Astrocyte (in vitro differentiated cells and primary cell): ENCODE results near the gene BMPER. TPM values are rescaled to one million over a fixed set of nuclear protein-coding genes. Genes with fewer than 3 reads are reported as not detected.

Source experiments
- DNase-seq: peaks from one replicate; pipeline ENCODE4 v3.0.0-alpha.2; 2010; ENCODE audit warnings: low read depth
- FAIRE-seq: peaks from 2 replicates; lab custom pipeline; 2011; peaks lifted over from hg19 to GRCh38; lab: Jason Lieb, UNC
- H2AFZ ChIP-seq: 2 replicates; pipeline ENCODE4 v1.6.0; 2012; ENCODE audit warnings: low read depth, low read length, inconsistent platforms
- H3K27ac ChIP-seq: 2 replicates; pipeline ENCODE4 v1.5.1; 2011; ENCODE audit warnings: low read depth, low read length, inconsistent platforms
- H3K27me3 ChIP-seq: 2 replicates; pipeline ENCODE4 v1.6.0; 2011; ENCODE audit warnings: low read length, inconsistent platforms; ENCODE audit not compliant: insufficient read depth
- H3K36me3 ChIP-seq: 2 replicates; pipeline ENCODE4 v1.5.1; 2011; ENCODE audit warnings: low read length, inconsistent platforms; ENCODE audit not compliant: insufficient read depth
- H3K4me1 ChIP-seq: 2 replicates; pipeline ENCODE4 v1.5.1; 2011; ENCODE audit warnings: low read length, inconsistent platforms; ENCODE audit not compliant: insufficient read depth
- H3K4me2 ChIP-seq: 2 replicates; pipeline ENCODE4 v1.6.0; 2012; ENCODE audit warnings: low read length, inconsistent platforms
- H3K4me3 ChIP-seq: 2 replicates; pipeline ENCODE4 v1.5.1; 2011; ENCODE audit warnings: low read depth, mild to moderate bottlenecking, low read length, inconsistent platforms; ENCODE audit not compliant: insufficient read depth
- H3K79me2 ChIP-seq: 2 replicates; pipeline ENCODE4 v1.6.0; 2012; ENCODE audit warnings: mild to moderate bottlenecking, low read length, inconsistent platforms; ENCODE audit not compliant: insufficient read depth
- H3K9ac ChIP-seq: 2 replicates; pipeline ENCODE4 v1.6.0; 2012; ENCODE audit warnings: mild to moderate bottlenecking, low read length, inconsistent platforms
- H3K9me3 ChIP-seq: 2 replicates; pipeline ENCODE4 v1.5.1; 2012; ENCODE audit warnings: low read depth, mild to moderate bottlenecking, low read length, inconsistent platforms; ENCODE audit not compliant: insufficient read depth
- H4K20me1 ChIP-seq: 2 replicates; pipeline ENCODE4 v1.6.0; 2012; ENCODE audit warnings: low read length, inconsistent platforms; ENCODE audit not compliant: insufficient read depth
- H3K27ac Mint-ChIP-seq: one replicate; pipeline ENCODE4 v1.8.0; 2021; ENCODE audit warnings: mild to moderate bottlenecking, mixed read lengths; ENCODE audit not compliant: unreplicated experiment
- H3K27me3 Mint-ChIP-seq: one replicate; pipeline ENCODE4 v1.8.0; 2021; ENCODE audit warnings: low read depth, mixed read lengths; ENCODE audit not compliant: unreplicated experiment
- H3K36me3 Mint-ChIP-seq: one replicate; pipeline ENCODE4 v1.8.0; 2021; ENCODE audit warnings: low read depth, mixed read lengths; ENCODE audit not compliant: unreplicated experiment
- H3K4me1 Mint-ChIP-seq: one replicate; pipeline ENCODE4 v1.8.0; 2021; ENCODE audit warnings: low read depth, mixed read lengths; ENCODE audit not compliant: unreplicated experiment
- H3K4me3 Mint-ChIP-seq: one replicate; pipeline ENCODE4 v1.8.0; 2021; ENCODE audit warnings: mild to moderate bottlenecking, moderate library complexity, mixed read lengths; ENCODE audit not compliant: unreplicated experiment
- H3K9me3 Mint-ChIP-seq: one replicate; pipeline ENCODE4 v1.8.0; 2021; ENCODE audit warnings: mild to moderate bottlenecking, mixed read lengths; ENCODE audit not compliant: unreplicated experiment
- CTCF ChIP-seq: IDR thresholded peaks from 2 replicates; pipeline ENCODE4 v1.5.1; 2011; ENCODE audit warnings: low read depth, mild to moderate bottlenecking, inconsistent platforms, low read length, moderate library complexity; ENCODE audit not compliant: insufficient read depth
- EZH2 ChIP-seq: IDR thresholded peaks from 2 replicates; pipeline ENCODE4 v1.6.1; 2012; ENCODE audit warnings: mild to moderate bottlenecking, low read length, inconsistent platforms; ENCODE audit not compliant: insufficient read depth
- total RNA-seq: library from RNA; stranded (reverse); gene quantifications from 2 replicates; pipeline ENCODE4 v1.2.1, GENCODE V29; 2021

Gene BMPER
- total RNA-seq, 1 donor from 2014 or later: 4.4 TPM

- H3K4me1 Mint-ChIP-seq: peaks cover 8% of the 10 kb centered on the region
- Histone ChIP-seq H3K9me3 (no peaks in the 10 kb centered on the region), H3K4me1 (no peaks in the 10 kb centered on the region), H3K36me3 (no peaks in the 10 kb centered on the region), H3K79me2 (no peaks in the 10 kb centered on the region), H3K9ac (no peak overlapping the region), H3K27ac (no peak overlapping the region), H2AFZ (no peak overlapping the region), H3K4me2 (no peak overlapping the region), H3K27me3 (no peaks in the 10 kb centered on the region), H4K20me1 (no peaks in the 10 kb centered on the region), H3K4me3 (no peak overlapping the region)
- DNase-seq (no peak), FAIRE-seq (no peak)
- peaks cover 3% of the 10 kb centered on the region for H3K27me3 Mint-ChIP-seq
- H3K4me3 Mint-ChIP-seq: no peak overlapping the region
- no peak overlapping the region for H3K27ac Mint-ChIP-seq
- H3K36me3 Mint-ChIP-seq: no peaks in the 10 kb centered on the region
- TF ChIP-seq CTCF: no peak
- TF ChIP-seq EZH2: no peak
- peaks cover 2% of the 10 kb centered on the region for H3K9me3 Mint-ChIP-seq
These were observed 16.0 kb downstream of the BMPER start for GRCh38 chr7:33921216-33921938.

GRCh38 chr7:33922820-33923219 is 17.5 kb downstream of the BMPER start:
- no peak overlapping the region for H3K27ac ChIP-seq
- DNase-seq (no peak), FAIRE-seq (no peak)
- Mint-ChIP-seq H3K36me3 (no peaks in the 10 kb centered on the region), H3K4me1 (peaks cover 9% of the 10 kb centered on the region), H3K27ac (no peak overlapping the region), H3K4me3 (no peak overlapping the region), H3K9me3 (peaks cover 2% of the 10 kb centered on the region), H3K27me3 (peaks cover 3% of the 10 kb centered on the region)
- no peaks in the 10 kb centered on the region for H3K36me3 ChIP-seq
- H3K27me3 ChIP-seq: no peaks in the 10 kb centered on the region
- no peaks in the 10 kb centered on the region for H3K79me2 ChIP-seq
- no peaks in the 10 kb centered on the region for H3K4me1 ChIP-seq
- H3K4me3 ChIP-seq: no peak overlapping the region
- H3K4me2 ChIP-seq: no peak overlapping the region
- TF ChIP-seq EZH2 (no peak), CTCF (no peak)
- H4K20me1 ChIP-seq: no peaks in the 10 kb centered on the region
- H3K9me3 ChIP-seq: no peaks in the 10 kb centered on the region
- no peak overlapping the region for H2AFZ ChIP-seq
- H3K9ac ChIP-seq: no peak overlapping the region

- H3K4me3 ChIP-seq: no peak overlapping the region
- peaks cover 2% of the 10 kb centered on the region for H3K9me3 Mint-ChIP-seq
- no peaks in the 10 kb centered on the region for H4K20me1 ChIP-seq
- H3K79me2 ChIP-seq: no peaks in the 10 kb centered on the region
- no peak overlapping the region for H3K4me3 Mint-ChIP-seq
- peaks cover 9% of the 10 kb centered on the region for H3K4me1 Mint-ChIP-seq
- no peak for TF ChIP-seq CTCF
- TF ChIP-seq EZH2: no peak
- FAIRE-seq: no peak
- H3K36me3 ChIP-seq: no peaks in the 10 kb centered on the region
- no peak overlapping the region for H3K27ac Mint-ChIP-seq
- H3K4me1 ChIP-seq: no peaks in the 10 kb centered on the region
- no peaks in the 10 kb centered on the region for H3K27me3 ChIP-seq
- peaks cover 3% of the 10 kb centered on the region for H3K27me3 Mint-ChIP-seq
- H3K27ac ChIP-seq: no peak overlapping the region
- no peaks in the 10 kb centered on the region for H3K9me3 ChIP-seq
- no peak overlapping the region for H2AFZ ChIP-seq
- no peak overlapping the region for H3K9ac ChIP-seq
- DNase-seq: no peak
- no peak overlapping the region for H3K4me2 ChIP-seq
- no peaks in the 10 kb centered on the region for H3K36me3 Mint-ChIP-seq
These were observed 18.3 kb downstream of the BMPER start for GRCh38 chr7:33923440-33924229.
